Lower leg skin (tissue), 4 donors: ENCODE results near the gene ERG28. TPM values are rescaled to one million over a fixed set of nuclear protein-coding genes. Genes with fewer than 3 reads are reported as not detected.

Experiments used
- DNase-seq, 2 donors: peaks; one replicate each; pipeline ENCODE4 v3.0.0-alpha.2; 2019; ENCODE audit warnings: low spot score in 2 of 2
- H3K4me3 ChIP-seq: fragments of 200-600 bp; sonication (generic); 2 replicates; pipeline ENCODE4 v1.5.1; 2017; ENCODE audit warnings: mild to moderate bottlenecking, low read depth; ENCODE audit not compliant: poor library complexity, severe bottlenecking
- CTCF ChIP-seq, 3 donors: fragments of 450-650 bp; IDR thresholded peaks; one replicate each; pipeline ENCODE4 v1.5.1; 2016; ENCODE audit warnings: antibody characterized with exemption in 3 of 3, mild to moderate bottlenecking in 3 of 3, moderate library complexity in 2 of 3
- POLR2A ChIP-seq, 2 donors: fragments of 450-650 bp; IDR thresholded peaks; one replicate each; pipeline ENCODE4 v1.6.1; 2016 to 2017; ENCODE audit warnings: antibody characterized with exemption in 2 of 2, mild to moderate bottlenecking in 1 of 2, moderate library complexity in 1 of 2
- WGBS, 2 donors: methylation state at CpG; one replicate each; pipeline ENCODE4 v1.1.5; 2018; 5-methylcytosine and 5-hydroxymethylcytosine counted together
- intact Hi-C: fragments of 100-400 bp; cut with DNase I; formaldehyde crosslinking; loops from one replicate; pipeline ENCODE4 v1.15.0; 2023; ENCODE audit warnings: low total_unique reads
- total RNA-seq, 4 donors: library from RNA; depleted of rRNA; stranded (reverse); fragments of >200 nt; gene quantifications; one replicate each; pipeline ENCODE4 v1.1.0, GENCODE V29; 2016

ERG28 gene
- total RNA-seq, 4 donors from 2014 or later, result 11.7 to 14.2 (median 12.2) TPM

DNA sequence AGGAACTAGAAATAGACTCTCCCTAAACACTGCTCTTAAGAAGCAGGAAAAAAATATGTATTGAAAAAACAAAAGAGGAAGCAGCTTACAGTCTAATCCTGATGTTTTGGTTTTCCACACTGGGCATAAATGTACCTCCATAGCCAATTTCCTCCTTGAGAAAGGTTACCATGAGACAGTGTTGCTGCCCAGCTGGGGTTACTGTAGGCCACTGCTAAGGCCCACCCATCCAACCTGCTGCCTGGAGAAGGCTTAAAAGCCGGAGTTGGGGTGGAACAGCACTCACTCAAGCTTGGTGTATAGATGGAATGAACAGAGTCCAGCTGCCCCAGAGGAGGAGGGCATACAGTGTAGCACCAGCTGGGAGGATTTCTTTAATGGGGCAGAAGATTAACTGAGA, 41.1 kb downstream of the ERG28 start:
- WGBS, 2 donors, result 80 to 88% methylated on average over 1 of the region's 1 CpG
- H3K4me3 ChIP-seq, result no peak overlapping the region
- intact Hi-C loops, result no loop called here
- TF ChIP-seq POLR2A (IDR thresholded peaks at IDR 0.05) (no peak), CTCF (IDR thresholded peaks at IDR 0.05) (no peak)
- DNase-seq, result no peak

DNA sequence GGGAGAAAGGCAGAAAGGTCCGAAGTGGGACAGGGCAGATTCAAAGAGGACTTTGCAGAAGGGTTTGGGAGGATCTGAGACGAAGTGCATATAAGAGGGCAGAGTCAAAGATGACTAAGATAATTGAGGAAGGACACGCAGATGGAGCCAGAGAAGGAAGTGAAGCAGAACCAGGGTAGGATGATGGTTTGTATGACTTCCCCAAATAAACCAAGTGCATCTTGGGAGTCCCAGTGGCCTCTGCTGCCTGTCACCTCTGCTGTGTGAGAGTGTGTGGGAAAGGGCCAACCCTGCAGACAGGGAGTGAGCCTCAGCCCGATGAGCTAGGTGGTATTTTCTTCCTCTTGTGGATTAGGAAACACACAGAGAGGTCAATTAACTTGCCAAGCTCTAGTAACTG, 45.5 kb downstream of the ERG28 start:
- WGBS, 2 donors, result 72 to 73% methylated on average over 4 of the region's 4 CpGs
- TF ChIP-seq CTCF (IDR thresholded peaks at IDR 0.05), result no peak
- no peak for TF ChIP-seq POLR2A (IDR thresholded peaks at IDR 0.05)
- DNase-seq, result peak in 1 of 2 donors; percentile 32
- no peak overlapping the region for H3K4me3 ChIP-seq
- intact Hi-C loops, result no loop called here

GRCh38 chr14:75614179-75614578, 46.5 kb downstream of the ERG28 start:
- no peak overlapping the region for H3K4me3 ChIP-seq
- no peak for DNase-seq
- TF ChIP-seq CTCF (IDR thresholded peaks at IDR 0.05) (no peak), POLR2A (IDR thresholded peaks at IDR 0.05) (no peak)
- 56 to 61% methylated on average over 4 of the region's 4 CpGs for WGBS, 2 donors
- intact Hi-C loops, result no loop called here

- WGBS, 2 donors, result 67 to 74% methylated on average over 4 of the region's 4 CpGs
- no peak for DNase-seq
- H3K4me3 ChIP-seq, result no peak overlapping the region
- TF ChIP-seq CTCF (IDR thresholded peaks at IDR 0.05) (no peak), POLR2A (IDR thresholded peaks at IDR 0.05) (no peak)
- intact Hi-C loops, result no loop called here
Observed at GRCh38 chr14:75612157-75612556, 48.5 kb downstream of the ERG28 start.

DNA sequence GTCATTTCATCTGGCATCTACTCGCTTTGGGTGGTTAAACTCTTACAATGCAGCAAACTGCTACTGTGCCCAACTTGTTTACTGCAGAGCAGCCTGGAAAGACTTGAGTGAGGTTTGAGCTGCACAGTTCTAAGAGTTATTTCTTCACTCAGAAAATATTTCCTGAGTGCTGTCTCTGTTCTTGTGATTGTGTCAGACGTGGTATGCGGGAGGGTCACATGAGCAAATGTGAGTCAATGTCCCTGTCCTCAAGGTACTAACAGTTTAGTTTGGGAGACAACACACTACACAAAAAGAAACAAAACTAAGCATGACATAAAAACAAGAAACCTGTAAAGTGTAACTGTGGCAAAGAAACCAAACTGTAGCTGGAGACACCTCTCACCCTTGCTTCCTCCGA, 49.8 kb downstream of the ERG28 start:
- TF ChIP-seq POLR2A (IDR thresholded peaks at IDR 0.05) (no peak), CTCF (IDR thresholded peaks at IDR 0.05) (no peak)
- 66 to 74% methylated on average over 4 of the region's 4 CpGs for WGBS, 2 donors
- no peak overlapping the region for H3K4me3 ChIP-seq
- intact Hi-C loops, result no loop called here
- no peak for DNase-seq
